Activated B cell treated with CpG ODN at 0.5 μM for 24 hours (primary cell): ENCODE measurements around the gene MTMR11. TPM values are rescaled to one million over a fixed set of nuclear protein-coding genes. Genes with fewer than 3 reads are reported as not detected.

Source experiments
- ATAC-seq: fragments of 200-7000 bp; cut with Tn5 transposase; one replicate; pipeline ENCODE4 v1.10.0; 2021; ENCODE audit warnings: low read depth, mild to moderate bottlenecking, moderate library complexity
- CTCF ChIA-PET: fragments of 350-600 bp; sonication (Branson Sonifier 250); formaldehyde crosslinking; loops from one replicate; lab custom pipeline; 2021; ENCODE audit warnings: antibody characterized with exemption; lab: Charles Lee
- POLR2A ChIA-PET: fragments of 350-600 bp; sonication (Branson Sonifier 250); formaldehyde crosslinking; loops from one replicate; lab custom pipeline; 2021; ENCODE audit warnings: antibody characterized with exemption; lab: Charles Lee
- DNase-seq: peaks from one replicate; pipeline ENCODE4 v3.0.0; 2022
- H3K27ac Mint-ChIP-seq: one replicate; pipeline ENCODE4 v1.8.0; 2020; ENCODE audit warnings: mixed read lengths
- H3K27me3 Mint-ChIP-seq: one replicate; pipeline ENCODE4 v1.8.0; 2021; ENCODE audit warnings: mixed read lengths
- H3K36me3 Mint-ChIP-seq: one replicate; pipeline ENCODE4 v1.8.0; 2021; ENCODE audit warnings: low read depth, mixed read lengths
- H3K4me1 Mint-ChIP-seq: one replicate; pipeline ENCODE4 v1.8.0; 2021; ENCODE audit warnings: mixed read lengths
- H3K4me3 Mint-ChIP-seq: one replicate; pipeline ENCODE4 v1.8.0; 2020; ENCODE audit warnings: mild to moderate bottlenecking, mixed read lengths
- H3K9me3 Mint-ChIP-seq: one replicate; pipeline ENCODE4 v1.8.0; 2020; ENCODE audit warnings: mixed read lengths
- intact Hi-C: fragments of 100-400 bp; cut with micrococcal nuclease; formaldehyde crosslinking; loops from one replicate; pipeline ENCODE4 v1.15.1; 2024
- total RNA-seq: library from RNA; stranded (reverse); gene quantifications from 2 replicates; pipeline ENCODE4 v1.2.3, GENCODE V29; 2022
- TF ChIP-seq, protein P1 (sequence below): fragments of 200-600 bp; IDR thresholded peaks from one replicate; pipeline ENCODE4 v1.8.0; 2022; ENCODE audit warnings: antibody characterized with exemption, mild to moderate bottlenecking

Gene MTMR11
- total RNA-seq, 1 donor from 2014 or later: not detected

GRCh38 chr1:149931212-149931790 is 5.4 kb downstream of the MTMR11 start:
- Mint-ChIP-seq H3K27me3 (peaks cover 30% of the 10 kb centered on the region), H3K4me3 (no peak overlapping the region), H3K4me1 (peaks cover 16% of the 10 kb centered on the region), H3K9me3 (no peaks in the 10 kb centered on the region), H3K36me3 (peaks cover 9% of the 10 kb centered on the region), H3K27ac (no peak overlapping the region)
- intact Hi-C loops: no loop called here
- ChIA-PET POLR2A (no interaction called here), CTCF (no interaction called here)
- no peak for ATAC-seq
- TF ChIP-seq, protein P1, sequence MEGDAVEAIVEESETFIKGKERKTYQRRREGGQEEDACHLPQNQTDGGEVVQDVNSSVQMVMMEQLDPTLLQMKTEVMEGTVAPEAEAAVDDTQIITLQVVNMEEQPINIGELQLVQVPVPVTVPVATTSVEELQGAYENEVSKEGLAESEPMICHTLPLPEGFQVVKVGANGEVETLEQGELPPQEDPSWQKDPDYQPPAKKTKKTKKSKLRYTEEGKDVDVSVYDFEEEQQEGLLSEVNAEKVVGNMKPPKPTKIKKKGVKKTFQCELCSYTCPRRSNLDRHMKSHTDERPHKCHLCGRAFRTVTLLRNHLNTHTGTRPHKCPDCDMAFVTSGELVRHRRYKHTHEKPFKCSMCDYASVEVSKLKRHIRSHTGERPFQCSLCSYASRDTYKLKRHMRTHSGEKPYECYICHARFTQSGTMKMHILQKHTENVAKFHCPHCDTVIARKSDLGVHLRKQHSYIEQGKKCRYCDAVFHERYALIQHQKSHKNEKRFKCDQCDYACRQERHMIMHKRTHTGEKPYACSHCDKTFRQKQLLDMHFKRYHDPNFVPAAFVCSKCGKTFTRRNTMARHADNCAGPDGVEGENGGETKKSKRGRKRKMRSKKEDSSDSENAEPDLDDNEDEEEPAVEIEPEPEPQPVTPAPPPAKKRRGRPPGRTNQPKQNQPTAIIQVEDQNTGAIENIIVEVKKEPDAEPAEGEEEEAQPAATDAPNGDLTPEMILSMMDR: no peak
- no peak for DNase-seq

DNA sequence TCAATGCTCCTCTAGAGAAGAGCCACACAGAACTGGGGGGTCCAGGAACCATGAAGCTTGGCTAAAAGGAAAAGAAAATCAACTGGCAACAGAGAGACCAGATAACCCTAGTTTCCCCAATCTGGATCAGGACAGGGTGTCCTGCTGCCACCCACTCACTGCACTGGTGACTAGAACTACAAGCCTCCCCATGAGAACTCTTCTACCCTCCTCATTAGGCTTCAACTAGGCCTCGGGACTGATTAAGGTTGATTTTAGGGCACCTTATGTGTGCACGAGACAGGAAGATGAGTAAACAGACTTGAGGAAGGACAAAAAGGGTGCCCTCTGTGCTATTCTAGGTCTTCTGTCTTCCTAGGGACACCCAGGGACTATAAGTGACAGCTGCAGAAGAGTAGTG is 6.8 kb downstream of the MTMR11 start:
- no peak for ATAC-seq
- Mint-ChIP-seq H3K4me3 (no peak overlapping the region), H3K27me3 (peaks cover 25% of the 10 kb centered on the region), H3K27ac (no peak overlapping the region), H3K9me3 (no peaks in the 10 kb centered on the region), H3K4me1 (peaks cover 31% of the 10 kb centered on the region), H3K36me3 (peaks cover 24% of the 10 kb centered on the region)
- DNase-seq: no peak
- TF ChIP-seq, protein P1: no peak
- ChIA-PET CTCF (interaction anchor here (1.1 to 1.3 kb wide), 2 partner anchors 32 to 42 kb away, joined by 3 to 4 read pairs; a partner anchor contains a TSS), POLR2A (interaction anchor here (5.7 kb wide), 1 partner anchor 43 kb away, joined by 122 read pairs; a partner anchor contains a TSS)
- intact Hi-C loops: loop anchor here (2.0 kb wide), 1 partner anchor 67 kb away; no protein-coding TSS in a partner anchor

DNA sequence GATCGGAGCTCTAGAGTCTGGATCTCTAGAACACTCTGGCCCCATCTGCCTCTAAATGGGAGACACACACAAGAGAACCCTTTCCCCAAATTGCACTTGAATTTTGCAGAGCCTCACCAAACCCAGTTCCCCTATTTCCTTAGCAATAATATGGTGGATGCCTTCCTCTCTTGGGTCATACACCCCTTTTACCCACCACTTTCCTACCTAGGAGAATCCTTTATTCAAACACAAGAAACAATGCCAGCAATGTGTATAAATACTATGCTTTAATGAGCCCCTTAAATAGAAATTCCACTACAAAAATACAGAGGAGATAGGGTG is 8.3 kb downstream of the MTMR11 start:
- H3K36me3 Mint-ChIP-seq: peaks cover 37% of the 10 kb centered on the region
- DNase-seq (no peak), ATAC-seq (no peak)
- CTCF ChIA-PET: interaction anchor here (1.0 to 1.2 kb wide), 2 partner anchors 33 to 258 kb away, joined by 3 to 4 read pairs; no protein-coding TSS in a partner anchor
- peak overlapping the region; percentile 95 for H3K27ac Mint-ChIP-seq
- TF ChIP-seq, protein P1: no peak
- H3K27me3 Mint-ChIP-seq: peaks cover 16% of the 10 kb centered on the region
- H3K4me3 Mint-ChIP-seq: peak overlapping the region; percentile 98
- POLR2A ChIA-PET: interaction anchor here (0.6 to 5.7 kb wide), 17 partner anchors 11 to 435 kb away, joined by 3 to 122 read pairs (median 4); partner anchors contain the start of genes PLEKHO1, RPRD2 and VPS45
- H3K9me3 Mint-ChIP-seq: no peaks in the 10 kb centered on the region
- intact Hi-C loops: loop anchor here (2.0 kb wide), 1 partner anchor 68 kb away; no protein-coding TSS in a partner anchor
- H3K4me1 Mint-ChIP-seq: peaks cover 36% of the 10 kb centered on the region

DNA sequence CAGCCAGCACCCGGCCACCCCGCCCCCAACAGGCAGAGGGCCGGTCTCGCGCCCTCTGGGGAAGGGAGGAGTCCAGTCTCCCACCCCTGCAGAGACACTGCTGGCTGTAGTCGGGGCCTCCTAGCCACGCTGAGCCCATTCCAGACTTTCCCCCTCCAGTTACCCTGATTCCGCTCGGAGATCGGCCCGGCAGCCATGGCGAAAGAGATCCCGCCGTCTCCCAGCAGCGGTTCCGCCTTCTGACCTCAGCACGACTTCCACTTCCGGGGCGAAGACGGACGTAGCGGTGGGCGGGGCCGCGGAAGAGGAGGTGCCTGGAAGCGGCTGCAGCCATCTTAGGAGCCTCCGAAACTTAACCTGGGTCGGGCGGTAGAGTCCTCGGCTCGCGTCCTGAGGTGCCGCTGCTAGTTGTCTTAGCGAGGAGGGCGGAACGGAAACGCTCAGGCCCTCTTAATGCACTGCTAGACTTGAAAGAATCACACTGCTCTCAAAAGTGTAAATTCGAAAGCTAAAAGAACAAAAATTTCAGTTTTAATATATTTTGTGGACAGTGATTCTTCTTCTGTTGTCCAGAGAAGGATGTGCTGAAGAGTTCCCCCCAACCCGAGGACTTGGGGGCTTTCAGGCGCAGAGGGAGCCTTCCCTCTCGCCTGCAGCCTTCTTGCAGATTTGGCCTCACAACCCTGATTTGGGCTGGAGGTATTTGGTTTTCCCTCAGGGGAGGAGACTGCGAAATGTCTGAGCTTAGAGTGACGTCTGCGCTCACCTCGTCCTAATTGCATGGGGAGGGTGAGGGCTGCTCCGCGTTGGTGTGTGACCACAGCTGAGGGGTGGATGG is 8.9 kb downstream of the MTMR11 start, which contains the start of gene SF3B4:
SF3B4 (minus strand) TSS at position 241 of the 838 bp plus-strand sequence; CDS start at position 197, 44 bp downstream.
- CTCF ChIA-PET: interaction anchor here (1.0 to 1.2 kb wide), 2 partner anchors 34 to 259 kb away, joined by 3 to 4 read pairs; no protein-coding TSS in a partner anchor
- intact Hi-C loops: loop anchor here (1.0 to 2.0 kb wide), 4 partner anchors 28 to 260 kb away; partner anchors contain the start of gene BOLA1
- Mint-ChIP-seq H3K4me3 (peak within 1 kb of the TSS; percentile 98), H3K27me3 (peaks cover 12% of the 10 kb centered on the region), H3K36me3 (peaks cover 43% of the 10 kb centered on the region), H3K27ac (peak within 1 kb of the TSS; percentile 95), H3K4me1 (peaks cover 36% of the 10 kb centered on the region), H3K9me3 (no peaks in the 10 kb centered on the region)
- DNase-seq (peak; percentile 94), ATAC-seq (peak; percentile 96)
- TF ChIP-seq, protein P1: no peak
- POLR2A ChIA-PET: interaction anchor here (0.6 to 5.7 kb wide), 19 partner anchors 11 to 436 kb away, joined by 3 to 122 read pairs (median 4); partner anchors contain the start of genes PLEKHO1, RPRD2 and VPS45
